GM19238 (cell line): Measurements from ENCODE around the gene GCH1.
A peak's percentile ranks its signal among the peaks of the same experiment; 100 is the strongest.

ENCODE experiments used
- DNase-seq: peaks from one replicate; pipeline ENCODE4 v3.0.0; 2011; ENCODE audit warnings: low spot score; ENCODE audit not compliant: insufficient read length

The GCH1 gene

DNA sequence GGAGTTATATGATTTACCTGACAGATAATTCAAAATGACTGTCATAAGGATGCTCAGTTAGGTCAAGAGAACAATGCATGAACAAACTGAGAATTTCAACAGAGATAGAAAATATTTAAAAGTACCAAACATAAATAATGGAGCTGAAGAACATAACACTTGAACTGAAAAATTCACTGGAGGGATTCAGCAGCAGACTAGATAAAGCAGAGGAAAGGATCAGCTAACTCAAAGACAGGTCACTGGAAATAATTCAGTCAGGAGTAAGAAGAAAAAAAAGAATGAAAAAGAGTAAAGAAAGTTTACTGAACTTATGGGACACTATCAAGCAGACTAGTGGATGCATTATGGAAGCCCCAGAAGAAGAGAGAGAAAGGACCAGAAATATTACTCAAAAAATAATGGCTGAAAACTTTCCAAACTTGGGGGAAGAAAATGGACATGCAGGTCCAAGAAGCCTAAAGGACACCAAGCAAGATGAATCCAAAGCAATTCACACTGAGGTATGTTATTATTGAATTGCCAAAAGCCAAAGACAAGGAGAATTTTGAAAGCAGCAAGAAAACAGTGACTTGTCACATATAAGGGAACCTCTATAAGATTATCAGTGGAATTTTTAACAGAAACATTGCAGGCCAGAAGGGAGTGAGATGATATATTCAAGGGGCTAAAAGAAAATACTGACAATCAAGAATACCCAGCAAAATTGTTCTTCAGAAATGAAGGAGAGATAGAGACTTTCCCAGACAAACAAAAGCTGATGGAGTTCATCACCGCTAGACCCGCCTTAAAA is 78.7 kb downstream of the GCH1 start:
- no peak for DNase-seq

GRCh38 chr14:54822685-54823084 is 79.9 kb downstream of the GCH1 start:
- no peak for DNase-seq

DNA sequence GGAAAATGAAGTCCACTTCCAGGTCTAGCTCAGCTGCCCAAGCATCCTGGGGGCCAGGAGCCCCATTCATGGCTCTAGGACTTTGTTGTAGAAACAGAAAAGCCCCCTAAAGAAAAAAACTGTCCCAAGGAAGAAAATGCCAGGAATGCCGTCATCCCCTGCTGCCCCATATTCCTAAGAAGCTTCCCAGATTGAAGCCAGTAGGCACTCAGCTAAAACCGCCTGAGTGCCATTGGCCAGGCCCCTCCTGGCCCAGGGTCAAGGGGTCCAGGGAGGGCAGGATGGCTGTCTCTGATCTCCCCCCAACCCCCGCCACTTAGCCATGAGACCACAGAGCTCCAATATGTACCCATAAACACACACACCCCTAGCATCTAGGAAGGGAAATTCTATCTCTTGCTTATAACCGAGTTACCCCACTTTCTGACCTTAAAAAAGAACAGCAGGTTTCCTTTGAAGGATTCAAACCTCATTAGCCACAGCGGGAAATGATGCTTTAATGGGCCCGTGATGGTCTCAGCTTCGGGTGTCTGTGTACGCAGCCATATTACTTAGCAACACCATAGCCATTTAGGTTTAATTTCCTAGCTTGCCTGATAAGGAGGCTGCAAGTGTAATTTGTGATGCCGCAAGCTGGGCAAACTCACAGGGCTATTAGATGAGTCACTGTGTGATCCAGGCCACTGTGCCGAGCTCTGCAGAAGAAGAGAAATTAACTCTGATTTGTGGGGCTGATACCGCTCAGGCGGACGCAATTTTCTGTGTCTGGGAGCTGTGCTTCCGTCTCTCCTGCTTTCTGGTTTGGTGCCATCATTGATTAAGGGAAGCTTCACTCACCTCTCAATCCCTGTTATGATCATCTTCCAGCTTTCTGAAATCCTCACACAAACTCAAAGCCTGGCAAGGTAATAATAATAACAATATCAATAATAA is 84.2 kb downstream of the GCH1 start:
- DNase-seq, result no peak

GRCh38 chr14:54817506-54817905 is 85.1 kb downstream of the GCH1 start:
- no peak for DNase-seq

- DNase-seq, result no peak
Measured at GRCh38 chr14:54816450-54816849, 86.2 kb downstream of the GCH1 start.

DNA sequence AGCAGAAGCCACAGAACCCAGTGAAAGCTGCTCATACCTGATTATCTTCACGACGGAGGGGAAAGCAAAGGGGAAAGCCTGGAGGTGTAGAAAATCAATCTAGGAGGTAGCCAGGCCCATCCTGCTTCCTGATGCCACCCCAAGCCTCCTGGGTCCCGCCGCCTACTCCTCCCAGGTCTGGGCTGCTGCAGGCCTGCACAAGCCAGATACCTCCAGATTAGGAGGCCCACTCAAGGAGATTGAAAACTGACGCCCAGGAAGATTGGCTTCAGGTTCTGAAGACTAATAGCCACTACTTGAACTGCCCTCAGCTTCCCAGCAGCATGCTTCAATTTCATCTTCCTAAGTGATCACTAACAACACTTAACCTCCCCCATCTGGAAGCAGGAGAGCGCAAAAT is 87.1 kb downstream of the GCH1 start:
- DNase-seq, result no peak

GRCh38 chr14:54815016-54815415 is 87.6 kb downstream of the GCH1 start:
- DNase-seq, result no peak

DNA sequence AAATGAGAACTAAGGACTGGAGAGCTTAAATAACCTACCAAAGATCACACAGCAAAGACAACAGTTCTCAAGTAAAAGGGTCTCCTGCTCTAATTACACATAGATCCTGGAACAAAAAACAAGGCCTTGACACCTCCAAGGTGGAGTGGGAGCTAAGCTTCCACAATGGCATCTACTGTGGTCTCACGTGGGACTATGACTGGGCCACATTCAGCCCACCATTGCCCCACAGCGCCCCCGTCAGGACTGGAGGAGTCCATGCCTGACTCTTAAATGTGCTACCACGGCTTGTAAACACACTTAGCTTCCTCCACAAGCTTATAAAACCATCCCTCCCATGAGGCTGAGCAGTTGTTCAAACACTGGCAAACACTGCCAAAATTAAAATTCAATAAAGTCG is 88.5 kb downstream of the GCH1 start:
- DNase-seq, result no peak

DNA sequence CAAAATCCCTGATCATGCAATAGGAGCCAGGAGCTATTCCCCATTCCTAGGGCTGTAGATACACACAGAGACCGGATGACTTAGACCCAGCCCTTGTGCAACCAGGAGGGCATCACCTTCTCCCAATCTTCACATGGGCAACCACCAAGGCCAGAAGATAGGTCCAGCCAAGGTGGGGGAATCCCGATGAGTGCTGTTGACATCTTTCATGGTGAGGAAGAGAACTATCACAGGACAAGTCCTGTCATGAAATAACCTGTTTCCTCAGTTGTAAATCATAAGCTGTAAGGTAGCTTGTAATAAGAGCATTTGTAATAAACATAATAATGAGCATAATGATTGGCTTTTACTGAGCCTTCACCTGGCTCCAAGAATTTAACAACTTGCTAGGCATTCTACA is 89.5 kb downstream of the GCH1 start:
- no peak for DNase-seq

GRCh38 chr14:54812617-54813016 is 90.0 kb downstream of the GCH1 start:
- DNase-seq, result no peak

DNA sequence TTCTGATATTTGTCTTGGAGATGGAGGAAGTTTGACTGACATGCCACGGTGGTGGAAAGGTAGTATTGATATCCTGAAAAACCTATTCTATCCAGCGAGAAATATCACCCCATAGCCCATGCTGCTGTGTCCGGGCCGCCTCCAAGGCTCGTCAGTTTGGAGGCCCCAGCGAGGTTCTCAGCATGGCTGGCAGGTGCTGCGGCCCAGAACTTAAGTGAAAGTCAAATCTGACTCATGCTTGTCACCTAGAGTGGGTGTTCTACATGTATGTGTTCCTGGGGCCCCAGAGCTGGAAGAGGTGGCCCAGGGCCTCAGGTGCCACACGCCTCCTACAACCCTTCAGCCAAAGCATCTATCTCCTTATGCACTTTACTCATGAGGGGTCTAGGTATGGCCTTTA is 92.9 kb downstream of the GCH1 start:
- DNase-seq, result no peak

GRCh38 chr14:54808326-54809161 is 94.1 kb downstream of the GCH1 start:
- no peak for DNase-seq

DNA sequence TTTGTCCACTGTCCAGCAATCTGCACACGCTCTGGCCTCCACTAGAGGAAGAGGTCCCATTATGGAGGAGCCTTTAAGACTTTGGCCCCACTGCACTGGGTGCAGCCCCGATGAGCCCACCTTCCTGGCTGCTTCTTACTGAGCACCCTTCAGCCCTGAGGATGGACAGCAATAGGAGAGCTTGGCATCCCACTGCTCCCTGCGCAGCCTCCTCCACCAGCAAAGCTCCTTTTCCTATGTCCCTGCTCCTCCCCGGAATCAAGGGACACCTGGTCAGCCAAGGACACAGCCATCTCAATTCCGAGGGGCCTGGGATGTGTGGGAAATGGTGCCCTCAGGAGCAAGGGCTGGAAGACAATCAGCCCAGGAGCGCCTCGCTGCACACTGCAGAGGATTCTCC is 94.7 kb downstream of the GCH1 start:
- no peak for DNase-seq

GRCh38 chr14:54807428-54807827 is 95.2 kb downstream of the GCH1 start:
- no peak for DNase-seq

- no peak for DNase-seq
Measured at GRCh38 chr14:54806616-54807015, 96.0 kb downstream of the GCH1 start.

- DNase-seq, result peak; percentile 64
Measured at GRCh38 chr14:54805445-54806322, 96.9 kb downstream of the GCH1 start.

GRCh38 chr14:54805070-54805444 is 97.6 kb downstream of the GCH1 start:
- DNase-seq, result no peak

DNA sequence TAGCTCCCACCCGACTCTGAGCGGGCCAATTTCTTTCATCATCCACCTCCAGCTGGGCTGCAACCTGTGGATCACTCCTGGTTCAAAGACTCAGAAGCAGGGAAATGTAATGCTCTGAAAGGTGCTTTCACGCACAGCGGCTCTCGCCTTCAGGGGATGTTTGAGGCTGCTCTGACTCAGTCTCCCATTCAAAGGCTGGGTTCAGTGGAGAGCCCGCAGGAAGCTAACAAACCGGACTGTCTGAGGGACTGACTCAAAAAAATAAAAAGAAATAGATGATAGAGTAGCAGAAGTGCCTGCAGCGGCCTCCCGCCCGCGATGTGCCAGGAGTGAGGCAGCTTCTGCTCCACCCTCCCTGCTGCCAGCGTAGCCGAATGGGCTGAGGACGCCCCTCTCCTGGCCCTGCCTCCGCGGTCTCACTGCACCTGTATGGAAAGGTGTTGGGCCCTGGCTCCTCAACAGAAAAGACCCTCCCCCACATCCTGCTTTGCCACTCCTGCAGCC is 98.0 kb downstream of the GCH1 start:
- no peak for DNase-seq

DNA sequence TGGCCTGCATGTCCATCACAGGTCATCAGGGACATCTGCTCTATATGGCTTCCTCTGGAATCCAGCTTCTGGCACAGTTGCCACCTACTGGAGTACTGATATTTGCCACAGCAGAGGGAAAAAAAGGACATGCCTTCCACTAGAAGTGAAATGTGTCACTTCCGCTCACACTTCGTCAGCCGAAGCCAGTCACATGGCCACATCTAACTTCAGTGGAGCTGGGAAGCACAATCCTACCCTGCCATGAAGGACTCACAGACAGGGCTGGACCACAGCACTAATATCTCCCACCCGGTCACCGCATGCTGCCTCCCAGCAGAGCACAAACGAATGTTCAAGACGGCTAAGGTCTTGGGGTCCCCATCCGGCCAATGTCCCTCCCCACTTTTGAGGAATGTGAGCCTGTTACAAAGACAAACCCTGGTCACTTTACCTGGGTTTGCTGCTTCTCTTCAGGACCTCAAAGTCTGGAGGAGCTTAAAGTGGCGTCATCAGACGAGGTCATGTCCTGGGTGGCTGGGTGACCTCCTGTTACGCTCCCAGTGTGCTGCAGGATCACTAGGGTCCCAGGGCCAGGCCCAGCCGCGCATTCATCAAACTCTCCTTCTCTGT is 98.6 kb downstream of the GCH1 start:
- DNase-seq, result no peak

DNA sequence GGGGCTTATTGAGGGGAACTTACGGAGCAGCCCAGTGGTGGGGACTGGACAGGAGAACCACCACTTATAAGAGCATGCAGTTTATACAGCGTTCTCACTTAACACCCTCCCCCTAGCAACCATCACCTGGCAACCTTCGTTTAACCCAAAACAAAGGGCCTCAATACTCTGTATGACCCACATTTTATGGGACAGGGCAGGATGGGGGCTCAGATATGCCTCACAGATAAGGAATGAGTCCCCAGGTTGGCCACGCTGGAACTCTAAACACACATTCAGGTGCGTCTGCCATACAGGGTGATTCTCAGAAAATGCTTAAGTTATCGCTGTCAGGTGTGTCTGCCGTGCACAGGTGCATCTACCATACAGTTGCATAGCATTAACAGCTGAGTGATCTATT is 99.2 kb downstream of the GCH1 start:
- DNase-seq, result no peak
